ENCODE results near the gene TTI1. TPM values are rescaled to one million over a fixed set of nuclear protein-coding genes. Genes with fewer than 3 reads are reported as not detected.

The TTI1 gene
- total RNA-seq, 1 experiment from 2014 or later: 26.6 TPM

DNA sequence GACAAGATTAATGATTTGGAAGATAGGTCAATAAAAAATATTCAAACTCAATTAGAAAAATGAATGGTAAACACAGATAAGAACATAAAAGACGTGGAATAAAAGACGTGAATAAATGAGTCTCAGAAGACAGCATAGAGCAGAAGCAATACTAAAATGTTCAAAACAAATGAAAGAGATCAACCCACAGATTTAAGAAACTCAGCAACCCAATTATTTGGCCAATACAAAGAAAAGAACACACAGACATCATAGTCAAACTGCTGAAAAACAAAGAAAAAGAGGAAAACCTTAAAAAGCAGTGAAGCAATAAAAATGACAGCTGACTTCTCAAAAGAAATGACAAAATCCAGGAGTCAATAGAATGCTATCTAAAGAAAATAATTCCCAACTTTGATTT is 14.9 kb downstream of the TTI1 start:
- ATAC-seq (no peak), DNase-seq (ENCODE audit: low read depth, low spot score) (no peak)
- Histone ChIP-seq H3K27me3 (ENCODE audit: control insufficient read depth, insufficient read depth, low read length) (no peaks in the 10 kb centered on the region), H3K9me3 (ENCODE audit: control insufficient read depth, insufficient read depth, low read depth, low read length) (peaks cover 24% of the 10 kb centered on the region), H3K4me3 (ENCODE audit: low read depth in 2 of 2, low read length in 2 of 2) (no peak overlapping the region), H3K36me3 (ENCODE audit: control insufficient read depth, insufficient read depth, low read length) (peaks cover 6% of the 10 kb centered on the region; the same call in 1 of the 2 replicates), H3K27ac (ENCODE audit: low read length) (no peak overlapping the region), H3K4me1 (ENCODE audit: control insufficient read depth, insufficient read depth, low read length) (peaks cover 3% of the 10 kb centered on the region)
- TF ChIP-seq POLR2AphosphoS5 (IDR thresholded peaks at IDR 0.05; ENCODE audit: low read depth, low read length) (no peak), SIN3A (IDR thresholded peaks at IDR 0.05; ENCODE audit: borderline replicate concordance, insufficient read depth, low read depth, low read length) (no peak), REST (IDR thresholded peaks at IDR 0.05; ENCODE audit: insufficient read depth in 1 of 2, low read depth in 2 of 2, low read length in 1 of 2) (no peak), TCF7L2 (IDR thresholded peaks at IDR 0.05; ENCODE audit: low read depth, low read length) (no peak)
- TF ChIP-seq, protein P1, sequence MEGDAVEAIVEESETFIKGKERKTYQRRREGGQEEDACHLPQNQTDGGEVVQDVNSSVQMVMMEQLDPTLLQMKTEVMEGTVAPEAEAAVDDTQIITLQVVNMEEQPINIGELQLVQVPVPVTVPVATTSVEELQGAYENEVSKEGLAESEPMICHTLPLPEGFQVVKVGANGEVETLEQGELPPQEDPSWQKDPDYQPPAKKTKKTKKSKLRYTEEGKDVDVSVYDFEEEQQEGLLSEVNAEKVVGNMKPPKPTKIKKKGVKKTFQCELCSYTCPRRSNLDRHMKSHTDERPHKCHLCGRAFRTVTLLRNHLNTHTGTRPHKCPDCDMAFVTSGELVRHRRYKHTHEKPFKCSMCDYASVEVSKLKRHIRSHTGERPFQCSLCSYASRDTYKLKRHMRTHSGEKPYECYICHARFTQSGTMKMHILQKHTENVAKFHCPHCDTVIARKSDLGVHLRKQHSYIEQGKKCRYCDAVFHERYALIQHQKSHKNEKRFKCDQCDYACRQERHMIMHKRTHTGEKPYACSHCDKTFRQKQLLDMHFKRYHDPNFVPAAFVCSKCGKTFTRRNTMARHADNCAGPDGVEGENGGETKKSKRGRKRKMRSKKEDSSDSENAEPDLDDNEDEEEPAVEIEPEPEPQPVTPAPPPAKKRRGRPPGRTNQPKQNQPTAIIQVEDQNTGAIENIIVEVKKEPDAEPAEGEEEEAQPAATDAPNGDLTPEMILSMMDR (IDR thresholded peaks at IDR 0.05): no peak
- POLR2A ChIA-PET: no interaction called here
- in situ Hi-C loops (cut with HindIII; ENCODE audit: low pct_unique_long_range_greater_than_20kb, low sequenced_read_pairs): no loop called here
- CTCF ChIA-PET: no interaction called here
- no TSS peak for BruUV-seq (replicated peaks)
- intact Hi-C loops (cut with micrococcal nuclease; ENCODE audit: unreplicated experiment): no loop called here

DNA sequence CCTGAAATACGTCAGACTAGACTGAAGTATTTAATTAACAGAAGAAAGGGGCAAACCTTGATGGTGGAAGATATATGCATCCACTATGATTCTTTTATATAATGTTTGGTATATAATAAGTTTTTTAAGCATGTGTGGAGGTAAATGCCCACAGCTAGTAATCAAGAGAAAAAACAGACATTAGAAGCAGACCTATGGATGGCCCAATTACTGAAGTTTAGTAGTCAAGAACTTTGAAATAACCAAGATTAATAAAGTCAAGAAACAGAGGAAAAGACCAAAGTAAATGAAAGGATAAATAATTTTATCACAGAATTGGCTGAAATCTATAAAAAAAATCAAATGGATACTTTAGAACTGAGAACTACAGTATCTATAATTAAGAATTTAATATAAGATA is 15.3 kb downstream of the TTI1 start:
- in situ Hi-C loops (cut with HindIII; ENCODE audit: low pct_unique_long_range_greater_than_20kb, low sequenced_read_pairs): no loop called here
- TF ChIP-seq TCF7L2 (IDR thresholded peaks at IDR 0.05; ENCODE audit: low read depth, low read length) (no peak), REST (IDR thresholded peaks at IDR 0.05; ENCODE audit: insufficient read depth in 1 of 2, low read depth in 2 of 2, low read length in 1 of 2) (no peak), SIN3A (IDR thresholded peaks at IDR 0.05; ENCODE audit: borderline replicate concordance, insufficient read depth, low read depth, low read length) (no peak), POLR2AphosphoS5 (IDR thresholded peaks at IDR 0.05; ENCODE audit: low read depth, low read length) (no peak)
- TF ChIP-seq, protein P1 (IDR thresholded peaks at IDR 0.05): no peak
- ATAC-seq: no peak
- H3K27ac ChIP-seq (ENCODE audit: low read length): no peak overlapping the region
- CTCF ChIA-PET: no interaction called here
- POLR2A ChIA-PET: no interaction called here
- H3K9me3 ChIP-seq (ENCODE audit: control insufficient read depth, insufficient read depth, low read depth, low read length): peaks cover 24% of the 10 kb centered on the region
- H3K4me1 ChIP-seq (ENCODE audit: control insufficient read depth, insufficient read depth, low read length): no peaks in the 10 kb centered on the region
- peaks cover 6% of the 10 kb centered on the region; the same call in 1 of the 2 replicates for H3K36me3 ChIP-seq (ENCODE audit: control insufficient read depth, insufficient read depth, low read length)
- H3K27me3 ChIP-seq (ENCODE audit: control insufficient read depth, insufficient read depth, low read length): no peaks in the 10 kb centered on the region
- intact Hi-C loops (cut with micrococcal nuclease; ENCODE audit: unreplicated experiment): no loop called here
- no peak overlapping the region for H3K4me3 ChIP-seq (ENCODE audit: low read depth in 2 of 2, low read length in 2 of 2)
- no peak for DNase-seq (ENCODE audit: low read depth, low spot score)
- BruUV-seq (replicated peaks): no TSS peak

Measured in Panc1 (cell line).